Endothelial cell of umbilical vein (primary cell): ENCODE results near the gene PLXNA4. TPM values are rescaled to one million over a fixed set of nuclear protein-coding genes. Genes with fewer than 3 reads are reported as not detected.

Experiments
- BruUV-seq: library from RNA; stranded (reverse); fragments of 400-500 nt; replicated peaks from 2 replicates; lab custom pipeline; 2021; lab: Mats Ljungman, UMichigan
- CTCF ChIA-PET: fragments of 300-600, 350-600 bp; sonication (Branson Sonifier 250); formaldehyde crosslinking; loops from one replicate; lab custom pipeline; 2021; ENCODE audit warnings: antibody characterized with exemption, inconsistent platforms; lab: Charles Lee
- POLR2A ChIA-PET: fragments of 300-600, 350-600 bp; sonication (Branson Sonifier 250); formaldehyde crosslinking; loops from one replicate; lab custom pipeline; 2021; ENCODE audit warnings: antibody characterized with exemption, inconsistent platforms; lab: Charles Lee
- DNase-seq: peaks from one replicate; pipeline ENCODE4 v3.0.0-alpha.2; 2011; ENCODE audit warnings: low read depth, low spot score
- FAIRE-seq: peaks from 2 replicates; lab custom pipeline; 2011; peaks lifted over from hg19 to GRCh38; lab: Jason Lieb, UNC
- H2AFZ ChIP-seq: 2 replicates; pipeline ENCODE4 v1.6.0; 2012; ENCODE audit warnings: low read depth, low read length, control low read depth, inconsistent platforms
- H3K27ac ChIP-seq: 2 replicates; pipeline ENCODE4 v1.5.1; 2011; ENCODE audit warnings: low read depth, mild to moderate bottlenecking, control low read depth, low read length, moderate library complexity; ENCODE audit not compliant: insufficient read depth
- H3K27me3 ChIP-seq, 2 experiments: 2 replicates each; pipeline versions ENCODE4 v1.6.0 to v1.6.1; 2011; ENCODE audit warnings: low read length in 2 of 2, mixed read lengths in 1 of 2; ENCODE audit not compliant: control insufficient read depth in 2 of 2, insufficient read depth in 2 of 2
- H3K36me3 ChIP-seq, 2 experiments: 2 replicates in 1 of 2; 3 replicates in 1 of 2; pipeline ENCODE4 v1.5.1; 2011; ENCODE audit warnings: low read length in 2 of 2, mild to moderate bottlenecking in 1 of 2, moderate library complexity in 1 of 2; ENCODE audit not compliant: control insufficient read depth in 2 of 2, insufficient read depth in 2 of 2; ENCODE audit errors: extremely low read depth in 1 of 2
- H3K4me1 ChIP-seq: 3 replicates; pipeline ENCODE4 v1.5.1; 2011; ENCODE audit warnings: mild to moderate bottlenecking, low read length; ENCODE audit not compliant: control insufficient read depth, insufficient read depth; ENCODE audit errors: extremely low read depth
- H3K4me2 ChIP-seq: 2 replicates; pipeline ENCODE4 v1.6.1; 2011; ENCODE audit warnings: low read length, control low read depth, mixed read lengths; ENCODE audit not compliant: insufficient read depth
- H3K4me3 ChIP-seq, 3 experiments: fragments of 200-600 bp in 1 of 3; sonication (generic), shearing (Covaris generic) in 1 of 3; replicated peaks in 1 of 3; 2 replicates each; pipeline ENCODE4 v1.5.1; 2011 to 2016; ENCODE audit warnings: control low read depth in 3 of 3, low read length in 3 of 3, mild to moderate bottlenecking in 2 of 3, inconsistent platforms in 1 of 3, low read depth in 1 of 3, moderate library complexity in 1 of 3; ENCODE audit not compliant: insufficient read depth in 1 of 3
- H3K79me2 ChIP-seq: 2 replicates; pipeline ENCODE4 v1.6.0; 2012; ENCODE audit warnings: low read length, inconsistent platforms; ENCODE audit not compliant: control insufficient read depth, insufficient read depth
- H3K9ac ChIP-seq: replicated peaks from 2 replicates; pipeline ENCODE3; 2011; ENCODE audit warnings: low read length, control low read depth; ENCODE audit not compliant: insufficient read depth; ENCODE audit errors: extremely low read depth
- H3K9me1 ChIP-seq: replicated peaks from 3 replicates; pipeline ENCODE4 v1.6.0; 2011; ENCODE audit warnings: mild to moderate bottlenecking, low read length; ENCODE audit not compliant: control insufficient read depth, insufficient read depth; ENCODE audit errors: extremely low read depth
- H3K9me3 ChIP-seq: replicated peaks from 2 replicates; pipeline ENCODE4 v1.5.1; 2012; ENCODE audit warnings: low read length, inconsistent platforms; ENCODE audit not compliant: control insufficient read depth, insufficient read depth
- H4K20me1 ChIP-seq: replicated peaks from 2 replicates; pipeline ENCODE3; 2011; ENCODE audit warnings: mild to moderate bottlenecking, low read length; ENCODE audit not compliant: control insufficient read depth, insufficient read depth; ENCODE audit errors: extremely low read depth
- FOS ChIP-seq: IDR thresholded peaks from 2 replicates; pipeline ENCODE4 v1.6.1; 2011; ENCODE audit warnings: mild to moderate bottlenecking, low read length, moderate library complexity, borderline replicate concordance; ENCODE audit not compliant: insufficient read depth
- GATA2 ChIP-seq: IDR thresholded peaks from 2 replicates; pipeline ENCODE4 v1.7.0; 2011; ENCODE audit warnings: low read depth, mild to moderate bottlenecking, moderate library complexity, mixed read lengths, low read length; ENCODE audit not compliant: insufficient read length, insufficient read depth
- JUN ChIP-seq: IDR thresholded peaks from 2 replicates; pipeline ENCODE4 v1.6.1; 2011; ENCODE audit warnings: borderline replicate concordance, low read depth; ENCODE audit not compliant: insufficient read length, insufficient read depth
- MYC ChIP-seq: IDR thresholded peaks from one replicate; pipeline ENCODE4 v1.6.1; 2011; ENCODE audit warnings: mild to moderate bottlenecking, low read depth, low read length
- POLR2A ChIP-seq: IDR thresholded peaks from 2 replicates; pipeline ENCODE4 v1.6.1; 2012; ENCODE audit warnings: low read depth, mild to moderate bottlenecking, control low read depth, low read length
- POLR2AphosphoS5 ChIP-seq: IDR thresholded peaks from 2 replicates; pipeline ENCODE4 v1.6.1; 2012; ENCODE audit warnings: low read depth, mild to moderate bottlenecking, control low read depth, low read length, moderate library complexity; ENCODE audit not compliant: insufficient read depth
- dilution Hi-C: fragments of 300-500 bp; cut with MboI; formaldehyde crosslinking; loops from one replicate; pipeline ENCODE4 v1.15.0; 2019; ENCODE audit warnings: low sequenced_read_pairs; ENCODE audit not compliant: extremely low pct_ligation_motif_present
- intact Hi-C: fragments of 100-400 bp; cut with micrococcal nuclease; formaldehyde crosslinking; loops from one replicate; pipeline ENCODE4 v1.10.0; 2022
- polyA plus RNA-seq, 4 experiments: library from polyadenylated mRNA; depleted of rRNA in 3 of 4; stranded (reverse) in 3 of 4; unstranded in 1 of 4; fragments of >200 nt; gene quantifications; 2 replicates each; pipeline versions ENCODE4 v1.2.1 to v1.2.3, GENCODE V29; 2011 to 2012; ENCODE audit warnings: missing spikeins in 1 of 4
- total RNA-seq: library from RNA; stranded (reverse); gene quantifications from 2 replicates; pipeline ENCODE4 v1.2.3, GENCODE V29; 2021
- TF ChIP-seq, protein P1 (sequence below): IDR thresholded peaks from 2 replicates; pipeline ENCODE4 v1.6.1; 2011; ENCODE audit not compliant: insufficient read depth, insufficient read length

PLXNA4 gene
- total and polyA plus RNA-seq, 2 donors (not counting 3 experiments of a cell fraction or from before 2014, with no cell fraction given): 12.1 to 20.4 TPM

DNA sequence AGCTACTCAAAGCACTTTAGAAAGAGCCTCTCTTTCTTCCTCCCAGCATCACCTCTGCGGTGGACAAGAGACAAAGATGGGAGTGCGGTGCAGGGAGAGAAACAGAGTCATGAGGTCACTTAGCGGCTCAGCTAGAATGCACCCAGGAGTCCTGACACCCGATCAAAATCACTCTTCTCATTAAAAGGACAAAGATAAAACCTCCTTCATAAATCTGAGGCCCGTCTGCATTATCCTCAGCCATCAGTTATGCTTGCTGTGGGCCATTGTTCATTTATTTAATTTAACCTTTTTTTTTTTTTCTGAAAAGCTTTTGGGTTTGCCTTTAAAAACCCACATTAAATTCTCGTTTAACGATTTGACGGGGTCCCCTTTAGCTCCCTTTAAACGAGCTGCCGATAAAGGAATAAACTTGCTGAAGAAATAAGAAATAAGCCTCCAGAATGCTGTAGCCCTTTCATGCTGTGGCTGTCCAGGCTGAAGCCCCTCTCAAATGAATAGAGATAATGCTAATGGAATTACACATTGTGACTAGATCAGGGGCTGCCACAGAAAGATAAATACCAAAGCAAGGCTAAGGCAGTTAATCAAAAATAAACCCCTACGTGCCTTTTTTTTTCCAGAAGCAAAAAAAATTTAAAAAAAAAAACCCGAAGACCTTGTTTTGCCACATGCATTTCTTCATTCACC is 16.1 kb upstream of the PLXNA4 start:
- ChIA-PET CTCF (interaction anchor here (1.0 kb wide), 1 partner anchor 12 kb away, joined by 4 read pairs; no protein-coding TSS in a partner anchor), POLR2A (no interaction called here)
- dilution Hi-C loops (no loop called here), intact Hi-C loops (no loop called here)
- FAIRE-seq (no peak), DNase-seq (no peak)
- H3K9me3 ChIP-seq: no peaks in the 10 kb centered on the region
- H3K9me1 ChIP-seq: no peaks in the 10 kb centered on the region
- H3K79me2 ChIP-seq: no peaks in the 10 kb centered on the region
- H3K9ac ChIP-seq: no peak overlapping the region
- H3K36me3 ChIP-seq: no peaks in the 10 kb centered on the region
- H2AFZ ChIP-seq: no peak overlapping the region
- H3K4me3 ChIP-seq: no peak overlapping the region
- TF ChIP-seq POLR2A: no peak
- TF ChIP-seq, protein P1, sequence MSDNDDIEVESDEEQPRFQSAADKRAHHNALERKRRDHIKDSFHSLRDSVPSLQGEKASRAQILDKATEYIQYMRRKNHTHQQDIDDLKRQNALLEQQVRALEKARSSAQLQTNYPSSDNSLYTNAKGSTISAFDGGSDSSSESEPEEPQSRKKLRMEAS: no peak
- TF ChIP-seq MYC: no peak
- TF ChIP-seq POLR2AphosphoS5: no peak
- TF ChIP-seq GATA2: no peak
- peaks cover 12% of the 10 kb centered on the region for H3K4me1 ChIP-seq
- BruUV-seq: no TSS peak
- H4K20me1 ChIP-seq: no peaks in the 10 kb centered on the region
- no peak overlapping the region for H3K27ac ChIP-seq
- no peak overlapping the region for H3K4me2 ChIP-seq
- peaks cover 11 to 15% of the 10 kb centered on the region in 2 experiments for H3K27me3 ChIP-seq

DNA sequence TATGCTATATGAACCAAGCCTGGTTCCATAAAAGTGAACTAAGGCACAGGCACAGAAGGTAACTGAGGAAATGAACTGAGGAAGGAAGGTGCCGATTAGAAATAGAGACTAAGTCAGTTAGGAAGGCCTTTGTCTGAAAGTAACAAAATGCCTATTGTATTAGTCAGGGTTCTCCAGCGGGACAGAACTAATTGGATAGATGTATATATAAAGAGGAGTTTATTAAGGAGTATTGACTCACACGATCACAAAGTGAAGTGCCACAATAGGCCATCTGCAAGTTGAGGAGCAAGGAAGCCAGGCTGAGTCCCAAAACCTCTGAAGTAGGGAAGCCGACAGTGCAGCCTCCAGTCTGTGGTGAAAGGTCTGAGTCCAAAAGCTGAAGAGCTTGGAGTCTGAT is 13.9 kb upstream of the PLXNA4 start:
- H3K79me2 ChIP-seq: no peaks in the 10 kb centered on the region
- ChIA-PET POLR2A (no interaction called here), CTCF (interaction anchor here (0.7 to 2.2 kb wide), 7 partner anchors 10 to 1551 kb away, joined by 3 to 21 read pairs (median 3); no protein-coding TSS in a partner anchor)
- BruUV-seq: no TSS peak
- no peak overlapping the region for H2AFZ ChIP-seq
- peak; percentile 29 for TF ChIP-seq JUN
- peak; percentile 60 for TF ChIP-seq FOS
- no peak for TF ChIP-seq MYC
- peaks cover 12% of the 10 kb centered on the region for H3K4me1 ChIP-seq
- no peak overlapping the region for H3K27ac ChIP-seq
- dilution Hi-C loops (no loop called here), intact Hi-C loops (loop anchor here (2.0 kb wide), 1 partner anchor 29 kb away; no protein-coding TSS in a partner anchor)
- peak overlapping the region; percentile 79 for H3K4me2 ChIP-seq
- DNase-seq (peak; percentile 68), FAIRE-seq (peak; percentile 93)
- H3K4me3 ChIP-seq: no peak overlapping the region
- H3K36me3 ChIP-seq: no peaks in the 10 kb centered on the region
- H3K9me1 ChIP-seq: no peaks in the 10 kb centered on the region
- peaks cover 8% of the 10 kb centered on the region in 2 experiments for H3K27me3 ChIP-seq
- H3K9me3 ChIP-seq: no peaks in the 10 kb centered on the region
- no peaks in the 10 kb centered on the region for H4K20me1 ChIP-seq
- H3K9ac ChIP-seq: no peak overlapping the region
